K562 (cell line): Measurements from ENCODE around the gene TRAPPC5. TPM values are rescaled to one million over a fixed set of nuclear protein-coding genes. Genes with fewer than 3 reads are reported as not detected.
A peak's percentile ranks its signal among the peaks of the same experiment; 100 is the strongest.

Experiments
- ATAC-seq: fragments of 200-7000 bp; cut with Tn5 transposase; 3 replicates; pipeline ENCODE4 v1.9.1; 2020; ENCODE audit warnings: moderate library complexity
- BruUV-seq: library from RNA; stranded (reverse); fragments of 400-500 nt; replicated peaks from 2 replicates; lab custom pipeline; 2021; lab: Mats Ljungman, UMichigan
- CTCF ChIA-PET: fragments of 300-600 bp; formaldehyde crosslinking; extraction: SDS; loops from one replicate; lab custom pipeline; 2021; ENCODE audit warnings: low intra/inter-chr PET ratio; lab: Yijun Ruan, JAX
- POLR2A ChIA-PET: fragments of 300-600, 350-650 bp; sonication (Branson Sonifier 250); formaldehyde crosslinking; extraction: SDS; loops from one replicate; lab custom pipeline; 2021; ENCODE audit warnings: antibody characterized with exemption, inconsistent platforms; lab: Yijun Ruan, JAX
- DNase-seq, 4 experiments: peaks; one replicate each; pipeline versions ENCODE4 v3.0.0 to v3.0.0-alpha.2; 2011 to 2018; ENCODE audit warnings: low spot score in 3 of 4, mixed read lengths in 3 of 4; ENCODE audit errors: extremely low read depth in 1 of 4
- FAIRE-seq: peaks from 2 replicates; lab custom pipeline; 2011; peaks lifted over from hg19 to GRCh38; lab: Jason Lieb, UNC
- H2AFZ ChIP-seq: 2 replicates; pipeline ENCODE4 v1.6.0; 2011; ENCODE audit warnings: low read depth, low read length, control low read depth, inconsistent platforms
- H3K27ac ChIP-seq: fragments of 200-600 bp; 3 replicates; pipeline ENCODE4 v1.8.0; 2011; ENCODE audit warnings: low read depth, mild to moderate bottlenecking, control low read depth, inconsistent platforms, low read length, moderate library complexity, mixed read lengths; ENCODE audit errors: extremely low read depth
- H3K27me3 ChIP-seq, 2 experiments: fragments of 300-600 bp in 1 of 2; 2 replicates in 1 of 2; 3 replicates in 1 of 2; pipeline versions ENCODE4 v1.6.0 to v1.8.0; 2011; ENCODE audit warnings: inconsistent platforms in 2 of 2, low read length in 2 of 2, mild to moderate bottlenecking in 1 of 2, mixed read lengths in 1 of 2, moderate library complexity in 1 of 2; ENCODE audit not compliant: control insufficient read depth in 2 of 2, insufficient read depth in 2 of 2
- H3K36me3 ChIP-seq: fragments of 300-600 bp; 3 replicates; pipeline ENCODE4 v1.8.0; 2011; ENCODE audit warnings: mild to moderate bottlenecking, low read length, inconsistent platforms; ENCODE audit not compliant: control insufficient read depth, insufficient read depth
- H3K4me1 ChIP-seq, 2 experiments: fragments of 200-600 bp in 1 of 2; replicated peaks in 1 of 2; 2 replicates in 1 of 2; 3 replicates in 1 of 2; pipeline versions ENCODE4 v1.5.1 to v1.8.0; 2011; ENCODE audit warnings: inconsistent platforms in 2 of 2, low read length in 2 of 2, mild to moderate bottlenecking in 1 of 2, mixed read lengths in 1 of 2, moderate library complexity in 1 of 2; ENCODE audit not compliant: control insufficient read depth in 2 of 2, insufficient read depth in 2 of 2
- H3K4me2 ChIP-seq: 2 replicates; pipeline ENCODE4 v1.6.1; 2011; ENCODE audit warnings: low read length, control low read depth, inconsistent platforms, mixed read lengths; ENCODE audit not compliant: insufficient read depth
- H3K4me3 ChIP-seq: fragments of 200-600 bp; sonication (generic), shearing (Covaris generic); 2 replicates; pipeline ENCODE4 v1.5.1; 2016; ENCODE audit warnings: control low read depth, inconsistent platforms
- H3K79me2 ChIP-seq: fragments of 200-600 bp; 3 replicates; pipeline ENCODE4 v1.8.0; 2011; ENCODE audit warnings: low read length, inconsistent platforms; ENCODE audit not compliant: control insufficient read depth, insufficient read depth
- H3K9ac ChIP-seq, 2 experiments: 2 replicates each; pipeline versions ENCODE4 v1.6.0 to v1.6.1; 2011; ENCODE audit warnings: low read depth in 2 of 2, low read length in 2 of 2, control low read depth in 1 of 2, inconsistent platforms in 1 of 2, mild to moderate bottlenecking in 1 of 2, mixed read lengths in 1 of 2; ENCODE audit not compliant: insufficient read depth in 1 of 2
- H3K9me1 ChIP-seq: one replicate; pipeline ENCODE4 v1.6.0; 2011; ENCODE audit warnings: inconsistent platforms, mild to moderate bottlenecking, low read length, moderate library complexity; ENCODE audit not compliant: control insufficient read depth, insufficient read depth
- H3K9me3 ChIP-seq: replicated peaks from 2 replicates; pipeline ENCODE4 v1.5.1; 2011; ENCODE audit warnings: low read depth, low read length, inconsistent platforms; ENCODE audit not compliant: control insufficient read depth, insufficient read depth
- H4K20me1 ChIP-seq: replicated peaks from 2 replicates; pipeline ENCODE4 v1.6.1; 2011; ENCODE audit warnings: low read length, inconsistent platforms, mixed read lengths; ENCODE audit not compliant: control insufficient read depth, insufficient read depth
- POLR2G ChIP-seq: fragments of 200-400 bp; formaldehyde crosslinking; IDR thresholded peaks from 2 replicates; pipeline ENCODE4 v1.6.1; 2017; ENCODE audit warnings: low read depth, mild to moderate bottlenecking, antibody characterized with exemption, low read length, moderate library complexity
- ZNF318 ChIP-seq, 2 experiments: fragments of 450-650 bp; IDR thresholded peaks; 2 replicates each; pipeline ENCODE4 v1.6.1; 2016; ENCODE audit warnings: mild to moderate bottlenecking in 2 of 2, borderline replicate concordance in 1 of 2, low read depth in 1 of 2, moderate library complexity in 1 of 2
- whole genome bisulfite sequencing: fragments of 100-300 bp; shearing (Covaris generic); methylation state at CpG from one replicate; pipeline ENCODE4 v1.1.6; 2016; ENCODE audit warnings: low coverage, mixed read lengths; ENCODE audit not compliant: insufficient coverage; ENCODE audit errors: missing lambda C conversion rate; 5-methylcytosine and 5-hydroxymethylcytosine counted together
- in situ Hi-C: fragments of 300-500 bp; cut with MboI; formaldehyde crosslinking; loops from 4 replicates; pipeline ENCODE4 v1.15.0; 2018; ENCODE audit warnings: inconsistent platforms, mixed read lengths
- intact Hi-C: fragments of 100-400 bp; cut with micrococcal nuclease; formaldehyde crosslinking; loops from 2 replicates; pipeline ENCODE4 v1.14.2; 2022
- polyA plus RNA-seq, 8 experiments: library from polyadenylated mRNA; depleted of rRNA in 4 of 8; stranded (reverse) in 5 of 8; unstranded in 3 of 8; fragments of >200 nt; fragmentation: Nextera tagmentation in 2 of 8; fragmentation: Illumina TruSeq in 1 of 8; extraction: Ambion mirVana in 2 of 8; extraction: Trizol in 1 of 8; gene quantifications; 2 replicates each; pipeline versions ENCODE4 v1.2.1 to v1.2.3, GENCODE V29; 2011 to 2014; ENCODE audit warnings: inconsistent platforms in 1 of 8, missing spikeins in 1 of 8
- total RNA-seq, 7 experiments: library from RNA; depleted of rRNA in 6 of 7; stranded (reverse); fragments of >200 nt in 6 of 7; fragmentation: Illumina TruSeq in 2 of 7; extraction: Trizol in 2 of 7; gene quantifications; 2 replicates each; pipeline versions ENCODE4 v1.2.1 to v1.2.3, GENCODE V29; 2011 to 2021; ENCODE audit warnings: low replicate concordance in 1 of 7

TRAPPC5 gene
- total and polyA plus RNA-seq, 9 of the 15 experiments (the other 6 are each of a cell fraction or from before 2014, with no cell fraction given) = 2.0 to 76.9 (median 29.3) TPM

- intact Hi-C loops = loop anchor here (10.0 kb wide), 1 partner anchor 332 kb away; no protein-coding TSS in a partner anchor
- in situ Hi-C loops = loop anchor here (10.0 kb wide), 1 partner anchor 332 kb away; no protein-coding TSS in a partner anchor
- H3K4me1 ChIP-seq = peaks cover 0 to 17% of the 10 kb centered on the region in 2 experiments; a peak in 2 of 5 replicates
- no peaks in the 10 kb centered on the region for H3K9me3 ChIP-seq
- 48% methylated on average over 12 of the region's 12 CpGs for WGBS
- 0 out of 2 replicates have a peak, but pooled peaks have one; percentile 34 for TF ChIP-seq POLR2G
- TF ChIP-seq ZNF318 (IDR thresholded peaks at IDR 0.05; ENCODE audit: borderline replicate concordance in 1 of 2, low read depth in 1 of 2) = no peak
- ATAC-seq (no peak), DNase-seq (no peak), FAIRE-seq (no peak)
- BruUV-seq = no TSS peak
- H3K4me2 ChIP-seq = no peak overlapping the region
- H3K9me1 ChIP-seq = peaks cover 2% of the 10 kb centered on the region
- no peak overlapping the region for H3K27ac ChIP-seq
- H3K9ac ChIP-seq = peak overlapping the region in 1 of 2 experiments; percentile 71; a peak in 2 of 4 replicates
- H3K27me3 ChIP-seq = peaks cover 0 to 39% of the 10 kb centered on the region in 2 experiments; a peak in 2 of 5 replicates
- H3K4me3 ChIP-seq = no peak overlapping the region
- ChIA-PET POLR2A (no interaction called here), CTCF (no interaction called here)
- 0 out of 3 replicates have a peak, but pooled peaks cover under 1% of the 10 kb centered on the region for H3K79me2 ChIP-seq
- no peaks in the 10 kb centered on the region for H4K20me1 ChIP-seq
- H3K36me3 ChIP-seq = peaks cover 9% of the 10 kb centered on the region; the same call in 2 of the 3 replicates
- H2AFZ ChIP-seq = no peak overlapping the region
These were observed 6.5 kb downstream of the TRAPPC5 start for GRCh38 chr19:7687177-7687576.
